Activated T-cell treated with anti-CD3 and anti-CD28 coated beads for 24 hours (primary cell): Measurements from ENCODE around the gene ATP6AP1.
"Not testable (repeated sequence)": the region's sequence is repeated elsewhere in the genome, so short reads cannot be mapped to it uniquely, and the experiment has no call there.

ENCODE experiments used
- DNase-seq: peaks from one replicate; pipeline ENCODE4 v3.0.0-alpha.2; 2020; ENCODE audit warnings: low read depth

ATP6AP1 gene, protein sequence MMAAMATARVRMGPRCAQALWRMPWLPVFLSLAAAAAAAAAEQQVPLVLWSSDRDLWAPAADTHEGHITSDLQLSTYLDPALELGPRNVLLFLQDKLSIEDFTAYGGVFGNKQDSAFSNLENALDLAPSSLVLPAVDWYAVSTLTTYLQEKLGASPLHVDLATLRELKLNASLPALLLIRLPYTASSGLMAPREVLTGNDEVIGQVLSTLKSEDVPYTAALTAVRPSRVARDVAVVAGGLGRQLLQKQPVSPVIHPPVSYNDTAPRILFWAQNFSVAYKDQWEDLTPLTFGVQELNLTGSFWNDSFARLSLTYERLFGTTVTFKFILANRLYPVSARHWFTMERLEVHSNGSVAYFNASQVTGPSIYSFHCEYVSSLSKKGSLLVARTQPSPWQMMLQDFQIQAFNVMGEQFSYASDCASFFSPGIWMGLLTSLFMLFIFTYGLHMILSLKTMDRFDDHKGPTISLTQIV

DNA sequence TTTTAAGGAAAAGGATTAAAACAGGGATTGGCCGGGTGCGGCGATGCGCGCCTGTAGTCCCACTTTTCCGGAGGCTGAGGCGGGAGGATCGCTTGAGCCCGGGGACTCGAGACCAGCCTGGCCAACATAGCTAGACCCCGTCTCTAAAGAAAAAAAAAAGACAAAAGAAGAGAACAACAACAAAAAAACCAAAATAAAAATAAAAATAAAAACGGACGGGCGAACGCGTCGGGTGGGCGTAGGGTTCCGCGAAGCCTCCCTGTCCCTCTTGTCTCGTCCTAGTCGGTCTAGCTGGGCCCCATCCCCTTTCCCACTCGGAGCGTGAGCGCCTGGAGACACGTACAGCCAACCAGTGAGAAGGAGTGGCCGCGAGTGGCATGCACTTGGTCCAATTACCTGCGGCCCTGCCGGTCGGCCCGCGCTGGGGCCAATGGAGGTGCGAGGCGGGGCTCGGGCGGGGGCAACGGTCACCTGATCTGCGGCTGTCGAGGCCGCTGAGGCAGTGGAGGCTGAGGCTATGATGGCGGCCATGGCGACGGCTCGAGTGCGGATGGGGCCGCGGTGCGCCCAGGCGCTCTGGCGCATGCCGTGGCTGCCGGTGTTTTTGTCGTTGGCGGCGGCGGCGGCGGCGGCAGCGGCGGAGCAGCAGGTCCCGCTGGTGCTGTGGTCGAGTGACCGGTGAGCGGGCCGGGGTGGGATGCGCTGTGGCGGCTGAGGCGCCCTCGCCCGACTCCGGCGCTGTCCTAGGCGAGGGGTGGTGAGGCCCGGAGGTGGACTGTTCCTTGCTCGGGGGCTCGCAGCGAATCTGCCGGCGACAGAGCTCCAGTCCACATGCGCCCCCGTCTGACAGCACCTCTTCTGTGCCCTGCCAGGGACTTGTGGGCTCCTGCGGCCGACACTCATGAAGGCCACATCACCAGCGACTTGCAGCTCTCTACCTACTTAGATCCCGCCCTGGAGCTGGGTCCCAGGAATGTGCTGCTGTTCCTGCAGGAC is at the start of gene ATP6AP1:
Gene ATP6AP1, plus strand, starts transcription at position 502 of the 996 bp plus-strand sequence. Its CDS starts 16 bp downstream, at position 518.
- peak; percentile 81 for DNase-seq

DNA sequence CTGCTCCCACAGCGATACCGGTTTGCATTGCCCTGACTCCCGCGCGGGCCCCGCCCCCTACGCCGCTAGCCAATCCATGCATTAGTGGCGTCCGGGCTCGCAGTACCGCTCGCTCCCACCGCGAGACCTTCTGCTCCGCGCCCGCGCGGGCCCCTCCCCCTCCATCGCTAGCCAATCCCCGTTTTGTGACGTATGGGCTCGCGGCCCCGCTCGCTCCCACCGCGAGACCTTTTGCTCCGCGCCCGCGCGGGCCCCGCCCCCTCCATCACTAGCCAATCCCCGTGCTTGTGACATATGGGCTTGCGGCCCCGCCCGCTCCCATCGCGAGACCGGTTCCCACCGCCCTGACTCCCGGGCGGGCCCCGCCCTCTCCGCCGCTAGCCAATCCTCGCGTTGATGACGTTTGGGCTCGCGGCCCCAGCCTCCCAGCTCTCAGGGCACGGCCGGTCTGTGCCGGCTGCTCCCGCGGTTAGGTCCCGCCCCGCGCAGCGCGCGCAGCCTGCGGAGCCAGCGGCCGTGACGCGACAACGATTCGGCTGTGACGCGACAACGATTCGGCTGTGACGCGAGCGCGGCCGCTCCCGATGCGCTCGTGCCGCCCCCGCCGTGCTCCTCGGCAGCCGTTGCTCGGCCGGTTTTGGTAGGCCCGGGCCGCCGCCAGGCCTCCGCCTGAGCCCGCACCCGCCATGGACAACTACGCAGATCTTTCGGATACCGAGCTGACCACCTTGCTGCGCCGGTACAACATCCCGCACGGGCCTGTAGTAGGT is 49.5 kb upstream of the ATP6AP1 start, which contains the start of gene EMD:
Gene EMD, plus strand, starts transcription at position 497 of the 770 bp plus-strand sequence. Its CDS starts 190 bp downstream, at position 687.
- DNase-seq = peak; percentile 90

DNA sequence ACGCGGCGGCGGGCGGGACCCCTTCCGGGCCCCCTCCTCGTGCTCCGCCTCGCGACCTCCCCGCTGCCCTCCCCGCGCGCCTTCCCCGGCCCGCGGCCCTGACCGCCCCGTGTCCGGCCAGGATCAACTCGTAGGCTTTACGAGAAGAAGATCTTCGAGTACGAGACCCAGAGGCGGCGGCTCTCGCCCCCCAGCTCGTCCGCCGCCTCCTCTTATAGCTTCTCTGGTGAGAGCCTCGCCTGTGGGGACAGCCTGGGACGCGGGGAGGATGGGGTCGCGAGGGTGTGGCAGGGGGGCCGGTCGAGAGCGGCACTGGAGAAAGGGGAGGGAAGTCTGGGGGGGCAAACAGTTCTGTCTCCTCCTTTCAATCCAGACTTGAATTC is 48.9 kb upstream of the ATP6AP1 start:
- DNase-seq = no peak

DNA sequence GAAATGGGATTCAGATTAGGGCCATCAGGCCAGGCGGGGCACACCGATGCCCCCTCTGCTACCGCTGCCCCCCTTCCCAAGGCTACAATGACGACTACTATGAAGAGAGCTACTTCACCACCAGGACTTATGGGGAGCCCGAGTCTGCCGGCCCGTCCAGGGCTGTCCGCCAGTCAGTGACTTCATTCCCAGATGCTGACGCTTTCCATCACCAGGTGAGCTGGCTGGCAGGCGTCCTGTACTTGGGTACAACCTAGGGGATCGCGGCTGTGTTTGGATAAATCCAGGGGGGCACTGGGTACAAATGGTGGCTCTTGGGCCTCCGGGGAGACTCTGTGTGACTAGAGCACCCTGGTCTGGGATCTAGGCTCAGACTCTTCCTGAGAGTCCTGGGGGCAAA is 48.3 kb upstream of the ATP6AP1 start:
- DNase-seq = no peak

DNA sequence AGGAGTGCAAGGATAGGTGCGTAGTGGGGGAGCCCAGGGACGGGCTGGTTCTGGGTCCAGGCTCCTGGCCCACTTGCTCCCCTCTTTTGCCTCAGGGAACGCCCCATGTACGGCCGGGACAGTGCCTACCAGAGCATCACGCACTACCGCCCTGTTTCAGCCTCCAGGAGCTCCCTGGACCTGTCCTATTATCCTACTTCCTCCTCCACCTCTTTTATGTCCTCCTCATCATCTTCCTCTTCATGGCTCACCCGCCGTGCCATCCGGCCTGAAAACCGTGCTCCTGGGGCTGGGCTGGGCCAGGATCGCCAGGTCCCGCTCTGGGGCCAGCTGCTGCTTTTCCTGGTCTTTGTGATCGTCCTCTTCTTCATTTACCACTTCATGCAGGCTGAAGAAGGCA is 47.7 kb upstream of the ATP6AP1 start:
- DNase-seq = no peak

DNA sequence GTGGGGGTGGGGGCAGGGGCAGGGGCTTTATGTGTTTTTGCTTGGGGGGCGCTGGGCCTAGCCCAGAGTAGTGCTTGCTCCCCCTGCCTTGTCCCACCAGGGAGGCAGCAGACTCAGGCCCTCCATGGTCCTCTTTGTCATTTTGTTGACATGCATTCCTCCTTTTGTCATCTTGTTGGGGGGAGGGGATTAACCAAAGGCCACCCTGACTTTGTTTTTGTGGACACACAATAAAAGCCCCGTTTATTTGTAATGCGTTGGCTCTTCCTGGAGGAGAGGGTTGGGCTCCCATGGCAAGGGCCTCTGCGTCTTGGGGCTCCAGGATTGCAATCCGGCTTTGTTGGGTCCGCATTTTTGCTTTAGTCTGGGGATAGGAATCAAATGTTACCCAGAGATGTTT is 47.2 kb upstream of the ATP6AP1 start:
- DNase-seq = no peak

DNA sequence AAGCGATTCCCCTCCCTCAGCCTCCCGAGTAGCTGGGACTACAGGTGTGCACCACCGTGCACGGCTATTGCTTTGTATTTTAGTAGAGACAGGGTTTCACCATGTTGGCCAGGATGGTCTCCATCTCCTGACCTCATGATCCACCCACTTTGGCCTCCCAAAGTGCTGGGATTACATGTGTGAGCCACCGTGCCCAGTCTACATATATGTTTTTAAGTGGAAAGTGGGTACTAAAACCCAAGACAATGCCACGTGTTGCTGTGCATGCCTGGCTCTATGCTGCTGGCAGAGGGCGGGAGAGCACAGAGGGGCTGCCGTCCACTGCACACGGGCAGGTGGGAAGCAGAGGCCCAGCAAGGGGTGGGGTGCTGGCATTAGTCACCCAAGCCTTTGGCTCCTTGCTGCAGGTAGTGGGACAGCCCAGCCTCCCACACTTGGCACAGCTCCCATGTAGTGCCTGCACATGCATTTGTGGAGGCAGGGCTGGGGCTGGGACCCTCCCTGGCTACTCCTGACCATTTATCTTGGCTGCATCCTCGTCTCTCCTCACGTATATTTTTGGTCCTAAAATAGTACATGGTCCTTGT is 45.9 kb upstream of the ATP6AP1 start:
- DNase-seq = no peak

DNA sequence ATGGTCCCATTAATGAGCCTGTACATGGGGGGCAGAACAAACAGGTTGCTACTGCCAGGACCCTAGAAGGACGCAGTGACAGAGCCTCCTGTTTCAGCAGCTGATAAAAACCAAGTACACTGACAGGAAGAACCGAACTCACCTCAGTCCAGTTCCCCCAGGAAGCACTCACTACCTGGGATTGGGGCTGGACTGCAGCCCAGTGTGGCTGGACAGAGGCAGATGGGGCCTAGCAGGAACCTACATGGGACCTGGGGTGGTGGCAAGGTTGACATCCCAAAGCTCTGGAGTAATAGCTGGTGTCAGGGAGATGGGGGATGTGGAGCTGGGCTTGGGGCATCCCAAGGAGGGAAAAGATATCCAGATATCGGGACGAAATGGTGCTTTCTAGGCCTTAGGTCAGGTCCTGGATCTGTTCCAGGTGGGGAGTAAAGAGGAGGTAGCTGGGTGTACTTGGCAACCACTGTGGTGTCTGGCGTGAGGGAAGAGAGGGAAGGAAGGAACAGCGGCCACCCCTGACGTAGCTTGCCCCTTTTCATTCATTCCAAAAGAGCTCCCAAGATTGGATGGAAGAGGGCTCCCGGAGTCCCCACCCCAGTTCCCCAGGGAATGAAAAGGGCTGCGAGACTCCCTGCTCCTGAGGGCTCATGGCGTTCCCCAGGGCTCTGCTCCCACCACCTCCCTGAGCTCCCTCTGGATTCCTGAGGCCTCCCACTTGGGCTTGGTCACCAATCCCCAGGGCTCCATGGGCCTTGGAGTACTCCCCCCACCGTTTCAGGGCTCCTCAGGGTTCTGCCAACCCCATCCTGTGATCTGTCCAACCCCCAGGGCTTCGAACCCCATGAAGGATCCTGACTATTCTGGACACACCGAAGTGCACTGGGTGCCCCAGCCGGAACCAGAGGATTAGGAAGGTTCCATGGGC is 44.9 kb upstream of the ATP6AP1 start:
- DNase-seq = no peak

DNA sequence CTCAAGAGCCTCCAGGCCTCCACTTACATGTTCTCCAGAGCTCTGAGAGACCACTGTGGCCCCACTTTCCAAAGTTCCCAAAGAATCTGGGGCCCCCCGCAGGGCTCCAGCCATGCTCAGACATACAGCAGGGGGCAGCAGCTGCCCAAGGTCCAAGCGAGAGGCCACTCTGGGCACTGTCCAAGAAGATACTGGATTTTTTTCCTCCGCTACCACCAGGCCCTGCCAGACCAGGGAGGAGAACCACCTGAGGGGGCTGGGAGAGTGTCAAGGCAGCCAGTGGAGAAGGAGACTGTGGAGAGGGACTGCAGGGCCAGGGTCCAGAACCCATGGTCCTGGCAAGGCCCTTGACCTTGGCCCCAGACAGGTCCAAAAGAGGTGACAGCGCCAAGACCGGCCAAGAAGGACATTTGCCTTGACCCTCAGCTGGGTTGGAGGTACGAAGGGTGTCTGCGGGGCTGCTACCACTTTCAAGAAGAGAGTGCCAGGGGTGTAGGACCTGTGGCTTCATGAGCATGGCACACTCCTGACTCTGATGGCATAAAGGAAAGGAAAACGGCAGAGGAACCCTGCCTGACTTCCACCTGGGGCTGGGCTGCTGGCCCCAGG is 44.1 kb upstream of the ATP6AP1 start:
- no peak for DNase-seq

DNA sequence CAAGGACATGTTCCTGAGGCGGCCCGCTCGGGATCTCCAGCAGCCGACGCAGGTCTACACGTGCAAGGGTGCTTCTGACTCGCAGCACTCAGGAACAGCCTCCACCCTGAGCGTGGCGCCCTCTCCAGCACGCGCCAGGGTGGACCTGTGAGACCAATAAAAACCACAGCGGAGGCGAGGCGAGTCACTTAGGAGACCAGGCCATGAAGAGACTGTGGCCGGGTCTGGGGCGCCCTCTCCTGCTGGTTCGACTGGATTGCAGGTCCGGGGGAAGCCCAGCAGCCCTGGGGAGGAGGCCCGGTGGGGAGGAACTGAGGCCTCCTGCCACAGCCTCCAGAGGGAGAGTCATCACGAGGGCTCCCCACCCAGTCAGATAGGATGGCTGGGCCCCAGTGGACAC is 40.4 kb upstream of the ATP6AP1 start:
- DNase-seq = not testable (repeated sequence)

DNA sequence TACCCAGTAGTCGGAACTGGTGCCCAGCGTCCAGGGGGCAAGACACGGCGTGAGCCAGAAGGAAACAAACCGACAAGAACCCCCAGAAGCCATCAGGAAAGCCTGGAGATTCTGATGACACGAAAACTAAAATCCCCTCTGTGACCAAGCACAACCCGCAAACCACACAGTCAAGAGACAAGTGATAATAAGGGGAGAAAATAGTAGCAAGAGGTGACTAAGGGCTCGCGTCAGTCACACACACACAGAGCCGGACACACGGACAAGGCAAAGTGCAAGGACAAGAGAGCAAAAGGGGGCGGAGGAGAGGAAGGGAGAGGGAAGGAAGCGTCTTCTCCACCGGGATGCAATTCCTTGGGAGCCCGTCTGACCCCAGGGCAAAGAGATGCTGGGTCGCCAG is 39.8 kb upstream of the ATP6AP1 start:
- DNase-seq = not testable (repeated sequence)

DNA sequence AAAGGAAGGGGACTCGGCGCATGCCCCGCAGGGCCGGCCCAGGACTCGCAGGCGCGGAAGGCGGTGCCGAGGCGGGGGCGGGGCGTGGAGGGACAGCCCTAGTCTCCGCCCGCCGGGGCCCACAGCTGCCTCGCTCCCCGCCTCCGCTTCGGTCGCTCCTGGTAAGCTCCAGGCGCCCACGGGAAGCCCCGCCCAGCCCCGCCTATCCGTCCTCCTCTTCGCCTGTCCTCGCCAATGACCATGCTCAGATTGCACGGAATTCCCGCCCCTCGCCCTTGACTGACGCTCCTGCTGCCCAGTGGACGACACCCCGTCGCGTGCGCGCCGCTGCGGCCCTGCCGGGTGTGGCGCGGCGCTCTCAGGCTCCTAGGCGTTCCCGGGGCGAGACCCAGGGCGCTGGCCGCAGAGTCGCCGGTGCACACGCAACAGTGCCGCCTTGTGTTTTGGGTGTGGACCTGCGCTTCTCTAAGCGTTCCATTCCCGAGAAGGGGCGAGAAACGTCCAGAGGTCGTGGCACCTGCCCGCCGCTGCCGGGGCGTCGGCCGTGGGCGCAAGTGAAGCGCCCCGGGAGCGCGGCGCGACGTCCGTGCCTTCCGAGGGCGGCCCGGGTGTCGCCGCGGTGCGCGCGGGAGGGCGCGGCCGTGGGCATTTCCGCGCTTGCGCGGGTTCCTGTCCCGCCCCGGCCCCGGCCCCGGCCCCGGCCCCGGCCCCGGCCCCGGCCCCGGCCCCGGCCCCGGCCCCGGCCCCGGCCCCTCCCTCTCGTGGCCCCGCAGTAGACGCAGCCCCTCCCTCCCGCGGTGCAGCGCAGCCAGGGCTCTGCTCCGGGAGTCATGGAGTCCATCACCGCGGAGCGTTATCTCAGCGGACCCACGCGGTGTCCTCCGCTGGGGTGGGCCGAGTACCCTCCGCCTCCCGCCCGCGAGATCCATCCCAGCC is 38.4 kb upstream of the ATP6AP1 start:
- DNase-seq = not testable (repeated sequence)

DNA sequence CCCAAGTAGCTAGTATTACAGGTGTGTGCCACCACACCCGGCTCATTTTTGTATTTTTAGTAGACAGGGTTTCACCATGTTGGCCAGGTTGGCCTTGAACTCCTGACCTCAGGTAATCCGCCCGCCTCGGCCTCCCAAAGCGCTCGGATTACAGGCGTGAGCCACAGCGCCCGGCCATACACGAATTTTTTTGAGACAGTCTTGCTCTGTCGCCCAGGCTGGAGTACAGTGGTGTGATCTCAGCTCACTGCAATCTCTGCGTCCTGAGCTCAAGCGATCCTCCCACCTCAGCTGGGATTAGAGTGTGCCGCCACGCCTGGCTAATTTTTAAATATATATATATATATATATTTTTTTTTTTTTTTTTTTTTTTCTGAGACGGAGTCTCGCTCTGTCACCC is 32.1 kb upstream of the ATP6AP1 start:
- DNase-seq = not testable (repeated sequence)

DNA sequence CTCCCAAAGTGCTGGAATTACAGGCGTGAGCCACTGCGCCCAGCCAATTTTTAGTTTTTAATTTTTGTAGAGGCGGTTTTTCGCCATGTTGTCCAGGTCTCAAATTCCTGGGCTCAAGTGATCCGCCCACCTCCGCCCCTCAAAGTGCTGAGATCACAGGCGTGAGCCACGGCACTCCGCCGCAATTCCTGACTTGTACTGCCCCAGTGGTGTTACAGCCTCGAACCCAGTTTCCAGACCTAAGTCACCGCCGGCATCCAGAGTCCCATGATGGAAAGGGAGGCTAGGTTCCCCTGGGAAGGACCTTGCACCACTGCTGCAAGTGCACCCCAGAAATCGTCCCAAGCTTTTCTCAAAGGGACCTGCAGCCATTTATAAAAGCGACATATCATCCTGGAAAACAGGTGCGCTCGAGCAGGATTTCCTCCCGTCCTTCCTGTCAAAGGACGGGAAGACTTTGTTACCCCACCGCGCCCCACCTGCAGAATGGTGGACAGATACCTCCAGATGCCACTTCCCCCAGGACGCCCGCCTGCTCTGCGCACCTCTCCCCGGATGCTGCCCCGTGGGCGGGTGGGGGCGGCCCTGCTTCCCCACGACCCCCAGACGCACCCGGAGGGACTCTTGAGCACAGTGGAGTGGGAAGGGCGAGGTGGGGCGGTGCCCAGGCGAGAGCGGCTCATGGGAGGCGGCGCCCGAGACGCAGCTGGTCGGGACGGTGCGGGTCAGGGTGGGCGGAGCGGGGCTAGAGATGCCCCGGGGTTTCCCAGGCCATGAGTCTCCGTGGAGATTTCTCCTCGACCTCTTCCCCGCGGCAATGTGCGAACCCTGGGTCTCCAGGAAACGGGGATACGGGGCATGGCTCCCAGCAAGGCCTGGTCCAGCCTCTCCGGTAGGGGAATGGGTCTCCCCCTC is 31.2 kb upstream of the ATP6AP1 start:
- no peak for DNase-seq

DNA sequence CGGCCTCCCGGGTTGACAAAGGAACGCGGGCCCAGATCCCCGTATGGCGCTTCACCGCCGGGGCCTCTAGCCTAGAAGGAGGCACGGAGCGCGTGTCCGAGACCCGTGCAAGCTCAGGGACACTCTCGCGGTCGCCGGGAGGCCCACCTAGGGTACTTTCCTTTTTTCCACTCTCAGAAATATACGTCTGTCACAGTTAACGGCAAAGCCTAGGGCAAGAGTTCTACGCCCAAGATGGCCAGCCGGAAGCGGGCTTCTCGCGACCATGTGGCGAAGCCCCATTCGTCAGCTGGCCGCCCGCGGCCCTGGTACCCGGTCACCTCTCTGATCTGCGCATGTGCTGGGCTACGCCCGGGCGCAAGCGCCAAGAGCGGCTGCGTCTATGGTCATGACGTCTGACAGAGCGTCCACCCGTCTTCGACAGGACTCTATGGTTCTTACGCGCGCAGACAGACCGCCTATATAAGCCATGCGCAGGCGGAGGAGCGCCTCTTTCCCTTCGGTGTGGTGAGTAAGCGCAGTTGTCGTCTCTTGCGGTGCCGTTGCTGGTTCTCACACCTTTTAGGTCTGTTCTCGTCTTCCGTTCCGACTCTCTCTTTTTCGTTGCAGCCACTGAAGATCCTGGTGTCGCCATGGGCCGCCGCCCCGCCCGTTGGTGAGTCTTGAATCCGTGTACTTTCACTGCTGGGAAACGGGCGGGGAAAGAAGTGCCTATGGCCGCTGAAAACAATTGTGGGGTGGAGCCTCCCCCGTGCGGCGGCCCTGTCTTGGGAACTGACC is 30.4 kb upstream of the ATP6AP1 start, which contains the start of gene RPL10:
Gene RPL10, plus strand, starts transcription at position 490 of the 780 bp plus-strand sequence. Its CDS starts 143 bp downstream, at position 633.
- peak; percentile 87 for DNase-seq

DNA sequence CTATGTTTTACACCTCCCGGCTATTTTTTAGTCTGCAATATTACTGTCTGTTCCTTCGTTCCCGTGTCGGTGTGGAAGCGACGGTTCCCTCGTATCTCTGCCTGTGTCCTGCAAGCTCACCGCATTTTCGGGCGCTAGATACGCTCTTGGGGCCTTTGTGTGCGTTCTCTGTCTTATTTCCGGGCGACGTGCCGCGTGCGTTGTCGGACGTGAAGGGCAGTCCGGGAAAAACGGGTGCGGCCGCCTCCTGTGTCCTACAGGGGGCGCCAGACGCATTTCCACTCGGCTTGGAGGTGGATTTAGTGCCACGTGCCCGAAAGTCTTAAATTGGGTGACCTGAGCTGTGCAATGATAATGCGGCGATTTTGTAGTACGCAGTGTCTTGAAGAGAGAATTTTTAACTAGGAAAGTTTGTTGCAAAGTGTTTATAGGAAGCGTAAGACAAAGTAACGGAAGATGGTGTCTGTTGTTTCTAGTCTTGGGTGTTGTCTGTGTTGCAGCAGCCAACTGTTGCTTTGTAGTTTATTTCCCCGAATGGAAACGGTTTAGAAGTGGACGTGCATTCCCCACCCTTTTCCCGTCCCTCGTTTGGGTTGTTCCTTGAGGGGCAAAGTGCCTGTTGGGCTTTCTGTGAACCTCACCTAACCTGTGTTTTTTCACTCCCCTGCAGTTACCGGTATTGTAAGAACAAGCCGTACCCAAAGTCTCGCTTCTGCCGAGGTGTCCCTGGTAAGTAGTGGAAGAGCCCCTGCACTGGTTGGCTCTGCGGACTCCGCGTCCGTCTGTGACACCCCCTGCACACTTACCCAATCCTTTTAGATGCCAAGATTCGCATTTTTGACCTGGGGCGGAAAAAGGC is 29.6 kb upstream of the ATP6AP1 start:
- DNase-seq = peak; percentile 75
